ENCODE data around the gene ASTN1.

Gene ASTN1

DNA sequence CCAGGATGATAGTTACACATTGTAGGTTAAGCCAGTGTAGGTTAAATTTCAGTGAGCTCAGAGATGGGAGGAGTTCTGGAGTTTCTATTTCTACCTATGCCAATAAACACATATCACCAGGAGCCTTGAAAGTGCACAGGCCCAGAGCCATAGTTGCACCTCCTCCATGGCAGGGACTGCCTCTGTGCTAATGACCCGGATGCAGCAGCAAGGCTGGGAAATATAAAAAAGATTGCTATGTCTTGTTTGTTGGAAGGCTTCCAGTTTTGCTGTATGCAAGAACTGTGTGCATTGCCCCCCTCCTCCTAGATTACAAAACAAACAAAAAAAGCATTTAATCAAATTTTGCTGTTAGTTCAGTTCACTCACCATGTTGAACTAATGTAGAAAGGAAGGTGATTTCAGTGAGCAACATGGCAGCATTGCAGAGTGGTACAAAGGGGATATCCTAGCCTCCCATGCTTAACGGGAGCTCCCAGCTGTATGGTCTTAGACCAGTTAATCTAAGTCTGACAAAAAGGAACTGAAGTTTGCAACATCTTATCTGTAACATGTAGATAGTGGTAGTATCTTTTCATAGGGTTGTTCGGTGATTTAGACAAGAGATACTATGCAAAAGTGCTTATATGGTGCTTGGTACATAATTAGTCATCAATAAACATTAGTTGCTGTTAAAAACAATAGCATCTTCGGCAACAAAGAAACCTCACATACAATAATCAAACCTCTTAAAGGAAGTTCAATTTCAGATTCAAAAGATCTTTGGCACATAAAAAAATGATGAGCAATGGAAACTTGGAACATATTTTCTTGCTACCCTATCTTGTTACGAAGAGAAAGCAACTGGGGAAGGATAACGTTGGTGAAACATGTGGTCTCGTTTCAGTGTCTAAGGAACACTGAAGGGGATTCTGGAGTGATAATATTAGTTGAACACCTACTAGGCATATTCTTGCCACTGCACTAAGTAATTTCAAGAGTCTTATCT is 309.5 kb downstream of the ASTN1 start:
- Histone ChIP-seq H3K4me1 (ENCODE audit: control insufficient read depth, insufficient read depth, low read length, unreplicated experiment) (no peaks in the 10 kb centered on the region), H3K36me3 (ENCODE audit: insufficient read depth, low read length) (no peaks in the 10 kb centered on the region)

DNA sequence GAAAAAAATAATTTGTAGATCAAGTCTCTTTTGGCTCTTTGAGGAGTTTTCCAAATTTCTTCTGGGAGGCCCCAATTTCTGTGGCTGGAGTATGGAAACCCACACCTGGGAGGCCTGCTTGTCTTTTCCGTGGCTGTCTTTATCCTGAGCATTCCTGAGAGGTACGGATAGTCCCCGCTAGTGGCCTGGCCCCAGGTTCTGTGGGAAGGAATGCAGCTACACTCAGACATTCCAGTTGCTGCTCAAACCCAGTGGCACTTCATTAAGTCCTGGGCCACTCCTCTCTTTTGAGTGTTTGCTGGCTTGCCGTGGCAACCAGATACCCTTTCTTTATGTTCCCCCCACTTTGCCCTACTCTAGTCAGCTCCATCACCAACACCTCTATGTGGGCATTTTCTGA is 310.4 kb downstream of the ASTN1 start:
- Histone ChIP-seq H3K27ac (ENCODE audit: low read depth, low read length) (no peak overlapping the region), H3K4me3 (ENCODE audit: low read depth, low read length) (no peak overlapping the region), H3K36me3 (ENCODE audit: insufficient read depth, low read length) (no peaks in the 10 kb centered on the region), H3K27me3 (ENCODE audit: insufficient read depth, low read length) (no peaks in the 10 kb centered on the region), H3K4me1 (ENCODE audit: control insufficient read depth, insufficient read depth, low read length, unreplicated experiment) (no peaks in the 10 kb centered on the region), H3K79me2 (ENCODE audit: control insufficient read depth, insufficient read depth, low read length, unreplicated experiment) (no peaks in the 10 kb centered on the region), H2AFZ (ENCODE audit: low read length, unreplicated experiment) (no peak overlapping the region)

More for the DNA sequence above, 309.5 kb downstream of the ASTN1 start:
- H2AFZ ChIP-seq (ENCODE audit: low read length, unreplicated experiment), result no peak overlapping the region
- H3K27ac ChIP-seq (ENCODE audit: low read depth, low read length), result no peak overlapping the region
- no peaks in the 10 kb centered on the region for H3K79me2 ChIP-seq (ENCODE audit: control insufficient read depth, insufficient read depth, low read length, unreplicated experiment)
- no peaks in the 10 kb centered on the region for H3K27me3 ChIP-seq (ENCODE audit: insufficient read depth, low read length)
- no peak overlapping the region for H3K4me3 ChIP-seq (ENCODE audit: low read depth, low read length)

DNA sequence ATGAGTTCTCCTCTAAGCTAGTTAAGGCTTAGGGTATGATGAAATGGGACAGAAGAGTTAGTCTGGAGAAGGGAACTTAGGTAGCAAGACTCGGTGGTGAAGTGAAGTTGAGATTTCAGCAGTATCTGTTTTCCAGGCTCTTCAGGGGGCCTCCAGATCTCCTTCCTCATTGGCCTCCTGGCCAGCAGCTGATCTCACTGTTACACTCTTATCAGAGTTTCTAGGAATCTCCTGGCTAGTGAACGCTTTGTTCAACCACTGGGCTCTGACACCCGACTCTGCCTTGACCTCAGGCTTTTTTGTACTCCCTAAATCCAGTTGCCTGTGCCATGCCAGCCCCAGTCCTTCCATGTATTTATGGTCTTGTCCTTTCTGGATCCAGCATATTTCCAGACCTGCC is 311.0 kb downstream of the ASTN1 start:
- Histone ChIP-seq H3K79me2 (ENCODE audit: control insufficient read depth, insufficient read depth, low read length, unreplicated experiment) (no peaks in the 10 kb centered on the region), H3K4me1 (ENCODE audit: control insufficient read depth, insufficient read depth, low read length, unreplicated experiment) (no peaks in the 10 kb centered on the region), H2AFZ (ENCODE audit: low read length, unreplicated experiment) (no peak overlapping the region), H3K27ac (ENCODE audit: low read depth, low read length) (no peak overlapping the region), H3K36me3 (ENCODE audit: insufficient read depth, low read length) (no peaks in the 10 kb centered on the region), H3K4me3 (ENCODE audit: low read depth, low read length) (no peak overlapping the region), H3K27me3 (ENCODE audit: insufficient read depth, low read length) (no peaks in the 10 kb centered on the region)

DNA sequence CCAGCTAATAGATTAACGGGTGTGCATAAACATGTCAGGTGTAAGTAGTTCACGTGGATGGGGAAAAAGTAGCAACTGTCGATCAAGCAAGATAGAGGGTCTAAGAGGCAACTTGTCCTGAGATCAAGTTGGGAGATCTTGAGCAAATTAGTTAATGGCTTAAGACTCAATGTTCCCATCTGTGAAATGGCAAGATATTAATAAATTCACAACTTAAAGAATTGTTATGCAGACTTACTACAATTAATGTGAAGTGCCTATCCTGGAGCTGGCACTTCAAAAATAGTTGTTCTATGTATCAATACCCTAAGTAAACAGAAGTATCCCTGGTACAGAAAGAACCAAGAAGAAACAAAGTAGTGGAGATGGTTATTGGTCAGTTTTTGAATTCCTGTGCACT is 312.4 kb downstream of the ASTN1 start:
- no peaks in the 10 kb centered on the region for H3K4me1 ChIP-seq (ENCODE audit: control insufficient read depth, insufficient read depth, low read length, unreplicated experiment)
- H2AFZ ChIP-seq (ENCODE audit: low read length, unreplicated experiment), result no peak overlapping the region
- H3K27me3 ChIP-seq (ENCODE audit: insufficient read depth, low read length), result no peaks in the 10 kb centered on the region

DNA sequence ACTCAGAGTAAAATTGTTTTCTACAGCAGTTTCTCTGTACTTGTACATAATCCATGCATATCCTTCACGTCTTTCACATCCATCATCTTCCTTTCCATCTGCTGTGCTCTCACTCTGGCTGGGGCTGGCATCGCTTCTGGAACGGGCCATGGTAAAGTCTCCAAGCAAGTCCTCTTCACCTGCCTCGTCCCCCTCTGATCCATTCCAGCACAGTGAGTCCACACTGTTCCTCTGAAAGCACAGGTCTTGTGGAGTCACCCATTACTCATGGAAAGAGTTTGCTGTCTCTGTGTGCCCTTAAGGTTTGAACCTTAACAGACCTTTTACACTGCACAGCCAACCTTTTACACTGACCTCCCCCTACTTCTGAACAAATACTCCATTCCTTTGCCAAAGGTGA is 313.6 kb downstream of the ASTN1 start:
- Histone ChIP-seq H3K36me3 (ENCODE audit: insufficient read depth, low read length) (no peaks in the 10 kb centered on the region), H2AFZ (ENCODE audit: low read length, unreplicated experiment) (no peak overlapping the region), H3K4me1 (ENCODE audit: control insufficient read depth, insufficient read depth, low read length, unreplicated experiment) (no peaks in the 10 kb centered on the region), H3K4me3 (ENCODE audit: low read depth, low read length) (no peak overlapping the region), H3K27me3 (ENCODE audit: insufficient read depth, low read length) (no peaks in the 10 kb centered on the region), H3K79me2 (ENCODE audit: control insufficient read depth, insufficient read depth, low read length, unreplicated experiment) (no peaks in the 10 kb centered on the region), H3K27ac (ENCODE audit: low read depth, low read length) (no peak overlapping the region)

More for the DNA sequence above, 312.4 kb downstream of the ASTN1 start:
- Histone ChIP-seq H3K36me3 (ENCODE audit: insufficient read depth, low read length) (no peaks in the 10 kb centered on the region), H3K79me2 (ENCODE audit: control insufficient read depth, insufficient read depth, low read length, unreplicated experiment) (no peaks in the 10 kb centered on the region), H3K4me3 (ENCODE audit: low read depth, low read length) (no peak overlapping the region), H3K27ac (ENCODE audit: low read depth, low read length) (no peak overlapping the region)

DNA sequence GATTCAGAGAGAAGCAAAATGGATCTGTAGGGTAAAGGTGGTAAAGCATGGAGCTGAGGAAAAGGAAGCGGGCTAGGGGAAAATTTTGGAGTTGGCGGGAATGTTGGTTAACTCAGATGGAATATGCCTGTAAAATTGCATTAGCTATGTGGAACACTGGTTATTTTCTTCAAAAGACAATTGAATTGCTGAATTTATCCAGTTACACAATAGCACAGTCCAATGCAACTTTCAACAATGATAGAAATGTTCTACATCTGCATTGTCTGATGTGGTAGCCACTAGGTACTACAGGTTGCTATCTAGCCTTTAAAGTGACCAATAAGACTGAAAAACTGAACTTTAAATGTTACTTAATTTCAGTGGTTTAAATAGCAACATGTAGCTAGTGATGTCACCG is 315.2 kb downstream of the ASTN1 start:
- H3K79me2 ChIP-seq (ENCODE audit: control insufficient read depth, insufficient read depth, low read length, unreplicated experiment), result no peaks in the 10 kb centered on the region
- no peaks in the 10 kb centered on the region for H3K27me3 ChIP-seq (ENCODE audit: insufficient read depth, low read length)
- no peaks in the 10 kb centered on the region for H3K36me3 ChIP-seq (ENCODE audit: insufficient read depth, low read length)
- H3K27ac ChIP-seq (ENCODE audit: low read depth, low read length), result no peak overlapping the region
- H3K4me3 ChIP-seq (ENCODE audit: low read depth, low read length), result no peak overlapping the region
- H3K4me1 ChIP-seq (ENCODE audit: control insufficient read depth, insufficient read depth, low read length, unreplicated experiment), result no peaks in the 10 kb centered on the region
- H2AFZ ChIP-seq (ENCODE audit: low read length, unreplicated experiment), result no peak overlapping the region

DNA sequence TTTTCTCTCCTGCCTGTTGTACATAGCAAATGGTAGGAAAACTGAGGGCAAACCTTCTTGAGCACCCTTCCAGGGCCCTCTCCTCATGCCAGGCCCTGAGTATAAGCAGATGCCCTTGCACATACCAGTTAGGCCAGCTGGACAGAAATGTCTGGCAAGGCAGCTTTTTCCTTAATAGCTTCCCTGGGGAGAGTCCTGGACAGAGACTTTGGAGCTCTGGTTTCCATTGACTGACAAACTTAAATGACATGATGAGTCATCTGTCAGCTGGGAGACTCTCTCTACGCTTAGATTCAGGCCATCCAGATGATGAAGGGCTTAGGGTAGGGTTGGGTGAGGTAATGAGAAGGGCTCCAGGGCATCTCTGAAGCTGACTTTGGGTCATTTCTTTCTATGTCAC is 317.5 kb downstream of the ASTN1 start:
- Histone ChIP-seq H3K4me3 (ENCODE audit: low read depth, low read length) (no peak overlapping the region), H3K27me3 (ENCODE audit: insufficient read depth, low read length) (no peaks in the 10 kb centered on the region), H3K36me3 (ENCODE audit: insufficient read depth, low read length) (no peaks in the 10 kb centered on the region), H3K27ac (ENCODE audit: low read depth, low read length) (no peak overlapping the region), H3K79me2 (ENCODE audit: control insufficient read depth, insufficient read depth, low read length, unreplicated experiment) (no peaks in the 10 kb centered on the region), H3K4me1 (ENCODE audit: control insufficient read depth, insufficient read depth, low read length, unreplicated experiment) (no peaks in the 10 kb centered on the region), H2AFZ (ENCODE audit: low read length, unreplicated experiment) (no peak overlapping the region)

DNA sequence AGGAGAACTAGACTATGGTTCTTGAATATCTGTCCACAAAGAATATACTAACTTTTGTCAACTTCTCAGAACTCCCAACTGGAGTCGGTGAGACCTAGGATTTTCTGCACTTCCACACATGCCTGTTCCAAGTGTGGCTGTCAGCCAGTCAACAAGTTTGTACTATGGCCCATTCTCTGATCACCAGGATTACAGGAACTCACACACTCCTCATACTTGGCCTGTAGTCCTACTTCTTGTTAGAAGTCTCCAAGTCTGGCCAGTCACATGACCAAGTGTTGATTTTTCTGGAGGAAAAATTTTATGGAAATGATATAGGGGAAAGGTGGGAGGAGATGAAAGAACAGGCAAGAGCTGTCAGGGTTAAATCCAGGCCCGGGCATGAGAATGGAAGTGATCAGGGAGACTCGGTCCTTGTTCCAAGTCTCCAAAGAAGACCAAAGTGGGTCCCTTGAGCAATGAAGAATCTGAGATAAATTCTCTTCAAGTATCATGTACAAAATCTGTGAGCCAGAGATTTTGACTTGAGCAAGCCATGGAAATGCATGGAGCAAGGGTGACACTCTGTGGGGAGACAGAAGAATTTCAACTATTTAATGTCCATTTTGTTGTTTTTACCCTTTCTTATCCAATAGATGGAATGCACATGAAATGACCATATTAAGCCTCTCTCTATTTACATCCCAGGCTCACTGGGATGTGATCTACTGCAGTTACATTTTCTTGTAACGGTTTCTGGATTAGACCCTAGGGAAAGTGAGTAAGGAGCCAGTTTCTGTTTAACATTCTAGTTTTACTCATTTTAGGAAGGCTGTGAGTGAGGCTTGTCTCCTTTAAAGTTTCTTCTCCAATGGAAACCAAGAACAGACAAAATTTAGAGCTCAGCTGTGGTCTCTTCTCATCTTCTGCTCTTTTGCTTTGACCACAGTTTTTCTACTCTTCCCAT is 320.9 kb downstream of the ASTN1 start:
- Histone ChIP-seq H2AFZ (ENCODE audit: low read length, unreplicated experiment) (no peak overlapping the region), H3K36me3 (ENCODE audit: insufficient read depth, low read length) (no peaks in the 10 kb centered on the region), H3K4me1 (ENCODE audit: control insufficient read depth, insufficient read depth, low read length, unreplicated experiment) (no peaks in the 10 kb centered on the region), H3K27me3 (ENCODE audit: insufficient read depth, low read length) (no peaks in the 10 kb centered on the region), H3K4me3 (ENCODE audit: low read depth, low read length) (no peak overlapping the region), H3K27ac (ENCODE audit: low read depth, low read length) (no peak overlapping the region), H3K79me2 (ENCODE audit: control insufficient read depth, insufficient read depth, low read length, unreplicated experiment) (no peaks in the 10 kb centered on the region)

DNA sequence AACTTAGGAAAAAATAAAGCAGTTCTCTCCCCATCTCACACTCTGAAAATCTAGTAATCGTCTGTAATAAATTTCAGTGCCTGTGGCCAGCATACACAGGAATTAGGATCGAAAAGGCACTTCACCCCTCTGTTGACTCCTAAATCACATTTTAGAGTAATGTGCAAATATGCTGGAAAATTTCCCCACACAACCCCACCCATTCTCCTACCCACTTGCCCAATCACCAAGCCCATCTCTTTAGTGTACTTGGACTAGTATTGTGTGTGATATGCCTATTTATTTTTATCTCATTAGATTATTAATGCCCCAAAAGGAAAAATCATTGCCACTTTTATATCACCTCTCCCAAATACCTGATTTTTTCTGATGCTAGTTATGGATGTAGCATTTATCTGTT is 323.3 kb downstream of the ASTN1 start:
- no peaks in the 10 kb centered on the region for H3K79me2 ChIP-seq (ENCODE audit: control insufficient read depth, insufficient read depth, low read length, unreplicated experiment)
- no peaks in the 10 kb centered on the region for H3K27me3 ChIP-seq (ENCODE audit: insufficient read depth, low read length)
- H3K4me3 ChIP-seq (ENCODE audit: low read depth, low read length), result no peak overlapping the region
- no peaks in the 10 kb centered on the region for H3K4me1 ChIP-seq (ENCODE audit: control insufficient read depth, insufficient read depth, low read length, unreplicated experiment)
- H3K27ac ChIP-seq (ENCODE audit: low read depth, low read length), result no peak overlapping the region
- no peaks in the 10 kb centered on the region for H3K36me3 ChIP-seq (ENCODE audit: insufficient read depth, low read length)
- H2AFZ ChIP-seq (ENCODE audit: low read length, unreplicated experiment), result no peak overlapping the region

DNA sequence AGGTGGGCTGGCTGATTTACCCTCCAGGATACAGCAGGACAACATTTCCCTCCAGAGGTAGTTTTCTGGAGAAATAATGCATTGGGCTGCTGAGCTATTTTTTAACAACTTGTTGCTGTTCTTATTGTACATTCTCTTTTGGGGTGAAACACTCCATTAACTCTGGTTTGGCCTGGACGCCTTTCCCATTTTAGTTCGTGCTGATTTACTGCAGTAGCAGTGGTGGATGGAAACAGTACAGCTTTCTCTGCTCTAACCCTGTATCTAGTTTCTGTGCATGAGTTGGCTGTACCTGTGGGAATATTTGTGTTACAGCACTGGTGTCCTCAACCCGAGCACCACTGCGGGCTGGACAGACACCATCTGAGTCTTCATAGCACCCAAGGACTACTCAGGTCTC is 325.3 kb downstream of the ASTN1 start:
- Histone ChIP-seq H3K4me1 (ENCODE audit: control insufficient read depth, insufficient read depth, low read length, unreplicated experiment) (no peaks in the 10 kb centered on the region), H2AFZ (ENCODE audit: low read length, unreplicated experiment) (no peak overlapping the region), H3K79me2 (ENCODE audit: control insufficient read depth, insufficient read depth, low read length, unreplicated experiment) (no peaks in the 10 kb centered on the region), H3K36me3 (ENCODE audit: insufficient read depth, low read length) (no peaks in the 10 kb centered on the region), H3K27me3 (ENCODE audit: insufficient read depth, low read length) (no peaks in the 10 kb centered on the region), H3K4me3 (ENCODE audit: low read depth, low read length) (no peak overlapping the region), H3K27ac (ENCODE audit: low read depth, low read length) (no peak overlapping the region)

Data from ACC112 (cell line).